A673 (cell line): Measurements from ENCODE around the gene ASCL2. TPM values are rescaled to one million over a fixed set of nuclear protein-coding genes. Genes with fewer than 3 reads are reported as not detected.
"Not testable (repeated sequence)": the region's sequence is repeated elsewhere in the genome, so short reads cannot be mapped to it uniquely, and the experiment has no call there.

Experiments
- BruUV-seq: library from RNA; stranded (reverse); fragments of 400-500 nt; replicated peaks from 2 replicates; lab custom pipeline; 2021; lab: Mats Ljungman, UMichigan
- CTCF ChIA-PET: fragments of 300-600 bp; sonication (Branson Sonifier 250); formaldehyde crosslinking; loops from one replicate; lab custom pipeline; 2022; ENCODE audit warnings: antibody characterized with exemption; lab: Charles Lee
- POLR2A ChIA-PET: fragments of 300-600 bp; sonication (Branson Sonifier 250); formaldehyde crosslinking; loops from one replicate; lab custom pipeline; 2022; ENCODE audit warnings: antibody characterized with exemption; ENCODE audit not compliant: low non-redundant PET; lab: Charles Lee
- DNase-seq: peaks from one replicate; pipeline ENCODE4 v3.0.0-alpha.2; 2015; ENCODE audit warnings: low spot score
- H3K27ac ChIP-seq: fragments of 200-600 bp; sonication (generic); 2 replicates; pipeline ENCODE4 v1.5.1; 2016; ENCODE audit warnings: mixed run types, low read depth, mild to moderate bottlenecking, mixed read lengths, antibody characterized with exemption, low read length; ENCODE audit not compliant: poor library complexity, severe bottlenecking
- H3K27me3 ChIP-seq: fragments of 200-600 bp; sonication (generic); replicated peaks from 2 replicates; pipeline ENCODE4 v1.6.1; 2017; ENCODE audit warnings: mixed run types, low read depth, mild to moderate bottlenecking, mixed read lengths, antibody characterized with exemption, low read length; ENCODE audit not compliant: insufficient read depth, poor library complexity
- H3K36me3 ChIP-seq: fragments of 200-600 bp; sonication (generic); 2 replicates; pipeline ENCODE4 v1.6.1; 2016; ENCODE audit warnings: mixed run types, mild to moderate bottlenecking, mixed read lengths, antibody characterized with exemption, low read length; ENCODE audit not compliant: insufficient read depth, poor library complexity, severe bottlenecking
- H3K4me1 ChIP-seq: fragments of 200-600 bp; sonication (generic); 2 replicates; pipeline ENCODE4 v1.6.1; 2017; ENCODE audit warnings: mixed run types, mild to moderate bottlenecking, mixed read lengths, antibody characterized with exemption, low read length; ENCODE audit not compliant: insufficient read depth, poor library complexity, severe bottlenecking
- H3K4me3 ChIP-seq: fragments of 200-600 bp; sonication (generic); 2 replicates; pipeline ENCODE4 v1.5.1; 2016; ENCODE audit warnings: low read depth, mixed run types, mild to moderate bottlenecking, mixed read lengths, low read length; ENCODE audit not compliant: poor library complexity, severe bottlenecking
- H3K9me3 ChIP-seq: fragments of 200-600 bp; sonication (generic); 2 replicates; pipeline ENCODE4 v1.6.1; 2016; ENCODE audit warnings: mixed run types, low read depth, mild to moderate bottlenecking, mixed read lengths, antibody characterized with exemption, low read length; ENCODE audit not compliant: poor library complexity, severe bottlenecking
- CTCF ChIP-seq: fragments of 300-800, 200-600 bp; sonication (generic); conservative IDR thresholded peaks from 2 replicates; pipeline ENCODE4 v1.5.1; 2017; ENCODE audit warnings: low read depth, mild to moderate bottlenecking, antibody characterized with exemption, low read length, moderate library complexity, mixed read lengths
- EZH2 ChIP-seq: fragments of 200-600 bp; sonication (generic); IDR thresholded peaks from 2 replicates; pipeline ENCODE4 v1.6.1; 2017; ENCODE audit warnings: borderline replicate concordance, low read depth, mild to moderate bottlenecking, mixed read lengths, antibody characterized with exemption, low read length; ENCODE audit not compliant: poor library complexity, severe bottlenecking
- intact Hi-C: fragments of 100-400 bp; cut with micrococcal nuclease; formaldehyde crosslinking; loops from one replicate; pipeline ENCODE4 v1.10.0; 2022; ENCODE audit not compliant: unreplicated experiment
- total RNA-seq: library from RNA; stranded (reverse); gene quantifications from 2 replicates; pipeline ENCODE4 v1.2.3, GENCODE V29; 2021

The ASCL2 gene
- total RNA-seq, 1 experiment from 2014 or later, result not detected

- TF ChIP-seq EZH2, result no peak
- TF ChIP-seq CTCF, result no peak
- Histone ChIP-seq H3K36me3 (no peaks in the 10 kb centered on the region), H3K9me3 (no peaks in the 10 kb centered on the region), H3K4me1 (no peaks in the 10 kb centered on the region), H3K27me3 (peaks cover 8% of the 10 kb centered on the region), H3K27ac (no peak overlapping the region), H3K4me3 (no peak overlapping the region)
- no TSS peak for BruUV-seq
- DNase-seq, result no peak
- intact Hi-C loops, result no loop called here
- ChIA-PET POLR2A (no interaction called here), CTCF (no interaction called here)
These were observed 22.9 kb downstream of the ASCL2 start for GRCh38 chr11:2247496-2247895.

- no peaks in the 10 kb centered on the region for H3K9me3 ChIP-seq
- no TSS peak for BruUV-seq
- no peak for DNase-seq
- peaks cover 6% of the 10 kb centered on the region for H3K27me3 ChIP-seq
- no peaks in the 10 kb centered on the region for H3K36me3 ChIP-seq
- no peak overlapping the region for H3K4me3 ChIP-seq
- no peak overlapping the region for H3K27ac ChIP-seq
- TF ChIP-seq CTCF (no peak), EZH2 (no peak)
- intact Hi-C loops, result no loop called here
- no peaks in the 10 kb centered on the region for H3K4me1 ChIP-seq
- POLR2A ChIA-PET, result no interaction called here
- CTCF ChIA-PET, result no interaction called here
These were observed 29.6 kb downstream of the ASCL2 start for GRCh38 chr11:2240834-2241233.

- Histone ChIP-seq H3K9me3 (no peaks in the 10 kb centered on the region), H3K27me3 (no peaks in the 10 kb centered on the region), H3K4me1 (no peaks in the 10 kb centered on the region), H3K36me3 (no peaks in the 10 kb centered on the region), H3K27ac (no peak overlapping the region), H3K4me3 (no peak overlapping the region)
- ChIA-PET POLR2A (no interaction called here), CTCF (no interaction called here)
- no peak for TF ChIP-seq EZH2
- TF ChIP-seq CTCF, result no peak
- intact Hi-C loops, result no loop called here
- no peak for DNase-seq
- no TSS peak for BruUV-seq
These were observed 32.7 kb downstream of the ASCL2 start for GRCh38 chr11:2237457-2238238.

- H3K27me3 ChIP-seq, POLR2A ChIA-PET, CTCF ChIA-PET, BruUV-seq, H3K36me3 ChIP-seq, H3K9me3 ChIP-seq, intact Hi-C loops, H3K4me1 ChIP-seq, H3K27ac ChIP-seq, H3K4me3 ChIP-seq, DNase-seq: not testable (repeated sequence)
These were observed 33.8 kb downstream of the ASCL2 start for GRCh38 chr11:2236381-2237134.
